ENCODE measurements around the gene ITFG1. TPM values are rescaled to one million over a fixed set of nuclear protein-coding genes. Genes with fewer than 3 reads are reported as not detected.
A peak's percentile ranks its signal among the peaks of the same experiment; 100 is the strongest.

ITFG1 gene
- total RNA-seq, 1 donor: 58.6 TPM

GRCh38 chr16:47150067-47150466, 310.8 kb downstream of the ITFG1 start:
- no peaks in the 10 kb centered on the region for H3K9me3 ChIP-seq (ENCODE audit: low read depth, low read length)
- H3K36me3 ChIP-seq (ENCODE audit: insufficient read depth, low read length): no peaks in the 10 kb centered on the region
- H3K4me3 ChIP-seq (ENCODE audit: insufficient read depth, low read length): no peak overlapping the region
- no peaks in the 10 kb centered on the region for H3K4me1 ChIP-seq (ENCODE audit: insufficient read depth, low read length)
- no peaks in the 10 kb centered on the region for H3K79me2 ChIP-seq (ENCODE audit: insufficient read depth, low read length)
- TF ChIP-seq, protein P1, sequence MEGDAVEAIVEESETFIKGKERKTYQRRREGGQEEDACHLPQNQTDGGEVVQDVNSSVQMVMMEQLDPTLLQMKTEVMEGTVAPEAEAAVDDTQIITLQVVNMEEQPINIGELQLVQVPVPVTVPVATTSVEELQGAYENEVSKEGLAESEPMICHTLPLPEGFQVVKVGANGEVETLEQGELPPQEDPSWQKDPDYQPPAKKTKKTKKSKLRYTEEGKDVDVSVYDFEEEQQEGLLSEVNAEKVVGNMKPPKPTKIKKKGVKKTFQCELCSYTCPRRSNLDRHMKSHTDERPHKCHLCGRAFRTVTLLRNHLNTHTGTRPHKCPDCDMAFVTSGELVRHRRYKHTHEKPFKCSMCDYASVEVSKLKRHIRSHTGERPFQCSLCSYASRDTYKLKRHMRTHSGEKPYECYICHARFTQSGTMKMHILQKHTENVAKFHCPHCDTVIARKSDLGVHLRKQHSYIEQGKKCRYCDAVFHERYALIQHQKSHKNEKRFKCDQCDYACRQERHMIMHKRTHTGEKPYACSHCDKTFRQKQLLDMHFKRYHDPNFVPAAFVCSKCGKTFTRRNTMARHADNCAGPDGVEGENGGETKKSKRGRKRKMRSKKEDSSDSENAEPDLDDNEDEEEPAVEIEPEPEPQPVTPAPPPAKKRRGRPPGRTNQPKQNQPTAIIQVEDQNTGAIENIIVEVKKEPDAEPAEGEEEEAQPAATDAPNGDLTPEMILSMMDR (IDR thresholded peaks at IDR 0.05; ENCODE audit: extremely low read depth, low read depth, low read length): no peak
- no peaks in the 10 kb centered on the region for H4K20me1 ChIP-seq (ENCODE audit: insufficient read depth, low read length)
- DNase-seq (ENCODE audit: insufficient read length, low spot score, missing footprints): no peak
- no peak overlapping the region for H3K4me2 ChIP-seq (ENCODE audit: insufficient read depth, low read length)
- no peaks in the 10 kb centered on the region for H3K27me3 ChIP-seq (ENCODE audit: insufficient read depth, low read length)
- no peak overlapping the region for H3K27ac ChIP-seq (ENCODE audit: low read depth, low read length)
- no peak overlapping the region for H2AFZ ChIP-seq (ENCODE audit: low read length)

DNA sequence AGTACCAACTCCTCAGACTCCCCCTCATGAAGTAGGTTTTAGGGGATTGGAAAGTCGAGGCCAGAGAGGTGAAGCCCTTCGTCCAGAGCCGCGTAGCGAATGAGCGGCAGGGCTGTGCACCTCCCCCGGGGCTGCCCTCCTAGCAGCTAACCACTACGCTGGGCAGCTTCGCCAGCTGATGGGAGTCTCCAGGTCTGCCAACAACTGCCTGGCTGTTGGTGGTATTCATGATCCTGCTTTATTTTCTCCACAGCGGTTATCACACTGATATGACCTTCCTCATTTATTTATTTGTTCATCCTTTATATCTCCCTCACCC, 316.3 kb downstream of the ITFG1 start:
- TF ChIP-seq, protein P1 (IDR thresholded peaks at IDR 0.05; ENCODE audit: extremely low read depth, low read depth, low read length): no peak
- Histone ChIP-seq H3K36me3 (ENCODE audit: insufficient read depth, low read length) (no peaks in the 10 kb centered on the region), H3K4me3 (ENCODE audit: insufficient read depth, low read length) (peak overlapping the region; percentile 65), H3K4me1 (ENCODE audit: insufficient read depth, low read length) (peaks cover 4% of the 10 kb centered on the region), H3K27me3 (ENCODE audit: insufficient read depth, low read length) (no peaks in the 10 kb centered on the region), H3K4me2 (ENCODE audit: insufficient read depth, low read length) (peak overlapping the region; percentile 82), H3K9me3 (ENCODE audit: low read depth, low read length) (no peaks in the 10 kb centered on the region), H3K27ac (ENCODE audit: low read depth, low read length) (no peak overlapping the region), H2AFZ (ENCODE audit: low read length) (peak overlapping the region; percentile 70), H3K79me2 (ENCODE audit: insufficient read depth, low read length) (no peaks in the 10 kb centered on the region), H4K20me1 (ENCODE audit: insufficient read depth, low read length) (no peaks in the 10 kb centered on the region)
- peak; percentile 81 for DNase-seq (ENCODE audit: insufficient read length, low spot score, missing footprints)

GRCh38 chr16:47143677-47144558, 316.9 kb downstream of the ITFG1 start, which contains the start of gene NETO2:
TSS of gene NETO2 (minus strand) at chr16:47143945. CDS start at chr16:47143612, 333 bp downstream.
- no peaks in the 10 kb centered on the region for H4K20me1 ChIP-seq (ENCODE audit: insufficient read depth, low read length)
- H3K27ac ChIP-seq (ENCODE audit: low read depth, low read length): peak within 1 kb of the TSS; percentile 1
- peak within 1 kb of the TSS; percentile 70 for H2AFZ ChIP-seq (ENCODE audit: low read length)
- peaks cover 4% of the 10 kb centered on the region for H3K4me1 ChIP-seq (ENCODE audit: insufficient read depth, low read length)
- DNase-seq (ENCODE audit: insufficient read length, low spot score, missing footprints): peak; percentile 96
- TF ChIP-seq, protein P1 (IDR thresholded peaks at IDR 0.05; ENCODE audit: extremely low read depth, low read depth, low read length): peak; percentile 50
- no peaks in the 10 kb centered on the region for H3K27me3 ChIP-seq (ENCODE audit: insufficient read depth, low read length)
- no peaks in the 10 kb centered on the region for H3K36me3 ChIP-seq (ENCODE audit: insufficient read depth, low read length)
- no peaks in the 10 kb centered on the region for H3K9me3 ChIP-seq (ENCODE audit: low read depth, low read length)
- peak within 1 kb of the TSS; percentile 96 for H3K4me2 ChIP-seq (ENCODE audit: insufficient read depth, low read length)
- H3K79me2 ChIP-seq (ENCODE audit: insufficient read depth, low read length): no peaks in the 10 kb centered on the region
- H3K4me3 ChIP-seq (ENCODE audit: insufficient read depth, low read length): peak within 1 kb of the TSS; percentile 74

Data from osteoblast (primary cell).